Natural killer cell (primary cell): ENCODE results near the gene SCCPDH. TPM values are rescaled to one million over a fixed set of nuclear protein-coding genes. Genes with fewer than 3 reads are reported as not detected.

Experiments used
- ATAC-seq, 3 donors: fragments of 150-1000 bp in 2 of 3; fragments of 200-7000 bp in 1 of 3; cut with Tn5 transposase; 1 replicate in 1 of 3; 2 replicates in 2 of 3; pipeline ENCODE4 v1.10.0; 2021; ENCODE audit warnings: mild to moderate bottlenecking in 2 of 3, moderate library complexity in 2 of 3
- DNase-seq, 2 donors: peaks; one replicate each; pipeline versions ENCODE4 v3.0.0 to v3.0.0-alpha.2; 2013 to 2021; ENCODE audit warnings: mixed read lengths in 1 of 2
- H3K27ac ChIP-seq: one replicate; pipeline ENCODE4 v1.5.1; 2013; ENCODE audit warnings: mild to moderate bottlenecking, low read length
- H3K27me3 ChIP-seq: one replicate; pipeline ENCODE4 v1.6.1; 2013; ENCODE audit warnings: low read length; ENCODE audit not compliant: control insufficient read depth, insufficient read depth
- H3K36me3 ChIP-seq: one replicate; pipeline ENCODE4 v1.6.1; 2013; ENCODE audit warnings: low read length; ENCODE audit not compliant: control insufficient read depth, insufficient read depth
- H3K4me1 ChIP-seq: one replicate; pipeline ENCODE4 v1.6.1; 2013; ENCODE audit warnings: low read length; ENCODE audit not compliant: control insufficient read depth, insufficient read depth
- H3K4me3 ChIP-seq: one replicate; pipeline ENCODE4 v1.5.1; 2013; ENCODE audit warnings: low read length
- H3K9me3 ChIP-seq: one replicate; pipeline ENCODE4 v1.6.1; 2013; ENCODE audit warnings: low read length; ENCODE audit not compliant: control insufficient read depth, insufficient read depth
- H3K27ac Mint-ChIP-seq, 2 donors: one replicate each; pipeline ENCODE4 v1.8.0; 2022; ENCODE audit warnings: mild to moderate bottlenecking in 2 of 2, mixed read lengths in 2 of 2, moderate library complexity in 1 of 2
- H3K27me3 Mint-ChIP-seq, 2 donors: one replicate each; pipeline ENCODE4 v1.8.0; 2022; ENCODE audit warnings: low read depth in 2 of 2, mixed read lengths in 2 of 2
- H3K36me3 Mint-ChIP-seq: one replicate; pipeline ENCODE4 v1.8.0; 2022; ENCODE audit warnings: mixed read lengths
- H3K4me1 Mint-ChIP-seq, 2 donors: one replicate each; pipeline ENCODE4 v1.8.0; 2022; ENCODE audit warnings: mixed read lengths in 2 of 2
- H3K4me3 Mint-ChIP-seq: one replicate; pipeline ENCODE4 v1.8.0; 2022; ENCODE audit warnings: mild to moderate bottlenecking, moderate library complexity, mixed read lengths
- H3K9me3 Mint-ChIP-seq, 2 donors: one replicate each; pipeline ENCODE4 v1.8.0; 2022; ENCODE audit warnings: mixed read lengths in 2 of 2
- WGBS: methylation state at CpG from one replicate; pipeline ENCODE4 v1.1.7; 2013; ENCODE audit warnings: missing lambda C conversion rate; ENCODE audit not compliant: insufficient coverage; 5-methylcytosine and 5-hydroxymethylcytosine counted together
- intact Hi-C: fragments of 100-400 bp; cut with micrococcal nuclease; formaldehyde crosslinking; loops from one replicate; pipeline ENCODE4 v1.14.2; 2022
- total RNA-seq, 4 donors: library from RNA; stranded (reverse); fragments of 120-200 nt in 1 of 4; gene quantifications; one replicate each; pipeline versions ENCODE4 v1.2.3 to v1.2.4, GENCODE V29; 2013 to 2022
- TF ChIP-seq, protein P1 (sequence below): fragments of 200-600 bp; IDR thresholded peaks from one replicate; pipeline ENCODE4 v1.8.0; 2022; ENCODE audit warnings: antibody characterized with exemption

The SCCPDH gene
- total RNA-seq, 3 donors from 2014 or later (not counting 1 experiment from before 2014, with no cell fraction given), result 5.3 to 24.8 (median 9.2) TPM

DNA sequence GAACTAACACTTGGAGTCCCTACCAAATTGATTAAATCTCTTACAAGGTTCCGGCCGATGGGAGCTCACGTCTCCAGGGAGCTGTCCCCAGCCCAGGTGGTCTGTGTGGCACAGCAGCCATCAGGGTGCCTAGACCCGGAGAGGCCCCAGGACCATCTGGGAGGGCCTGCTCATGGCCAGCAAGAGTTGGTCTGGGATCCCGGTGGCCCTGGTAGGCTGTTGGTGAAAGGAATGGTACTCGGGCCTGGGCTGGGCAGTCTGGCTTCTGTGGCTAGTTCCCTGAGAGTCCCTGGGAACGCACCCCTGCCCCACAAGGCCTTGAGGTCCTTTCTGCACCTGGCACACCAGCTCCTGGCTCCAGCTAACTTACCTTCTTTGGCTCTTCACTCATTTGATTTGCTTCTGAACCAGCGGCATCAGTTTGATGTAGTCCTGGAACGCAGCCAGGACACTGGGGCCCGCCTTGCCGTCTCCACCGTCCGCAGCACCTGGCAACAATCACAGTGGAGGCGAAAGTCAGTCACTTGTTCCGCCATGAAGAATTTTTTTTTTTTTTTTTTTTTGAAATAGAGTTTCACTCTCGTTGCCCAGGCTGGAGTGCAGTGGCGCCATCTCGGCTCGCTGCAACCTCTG, 62.5 kb downstream of the SCCPDH start:
- no peaks in the 10 kb centered on the region for H3K27me3 ChIP-seq
- Mint-ChIP-seq H3K36me3 (no peaks in the 10 kb centered on the region), H3K4me3 (no peak overlapping the region), H3K9me3 (no peaks in the 10 kb centered on the region), H3K27ac (no peak overlapping the region), H3K4me1 (peaks cover 18 to 24% of the 10 kb centered on the region in 2 donors), H3K27me3 (peaks cover 0 to 7% of the 10 kb centered on the region in 2 donors)
- no peak overlapping the region for H3K4me3 ChIP-seq
- TF ChIP-seq, protein P1, sequence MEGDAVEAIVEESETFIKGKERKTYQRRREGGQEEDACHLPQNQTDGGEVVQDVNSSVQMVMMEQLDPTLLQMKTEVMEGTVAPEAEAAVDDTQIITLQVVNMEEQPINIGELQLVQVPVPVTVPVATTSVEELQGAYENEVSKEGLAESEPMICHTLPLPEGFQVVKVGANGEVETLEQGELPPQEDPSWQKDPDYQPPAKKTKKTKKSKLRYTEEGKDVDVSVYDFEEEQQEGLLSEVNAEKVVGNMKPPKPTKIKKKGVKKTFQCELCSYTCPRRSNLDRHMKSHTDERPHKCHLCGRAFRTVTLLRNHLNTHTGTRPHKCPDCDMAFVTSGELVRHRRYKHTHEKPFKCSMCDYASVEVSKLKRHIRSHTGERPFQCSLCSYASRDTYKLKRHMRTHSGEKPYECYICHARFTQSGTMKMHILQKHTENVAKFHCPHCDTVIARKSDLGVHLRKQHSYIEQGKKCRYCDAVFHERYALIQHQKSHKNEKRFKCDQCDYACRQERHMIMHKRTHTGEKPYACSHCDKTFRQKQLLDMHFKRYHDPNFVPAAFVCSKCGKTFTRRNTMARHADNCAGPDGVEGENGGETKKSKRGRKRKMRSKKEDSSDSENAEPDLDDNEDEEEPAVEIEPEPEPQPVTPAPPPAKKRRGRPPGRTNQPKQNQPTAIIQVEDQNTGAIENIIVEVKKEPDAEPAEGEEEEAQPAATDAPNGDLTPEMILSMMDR, result no peak
- DNase-seq, result no peak
- H3K27ac ChIP-seq, result no peak overlapping the region
- peaks cover 23% of the 10 kb centered on the region for H3K4me1 ChIP-seq
- no peak for ATAC-seq
- intact Hi-C loops, result no loop called here
- 94% methylated on average over 19 of the region's 19 CpGs for WGBS
- no peaks in the 10 kb centered on the region for H3K36me3 ChIP-seq
- H3K9me3 ChIP-seq, result no peaks in the 10 kb centered on the region

GRCh38 chr1:246787781-246788513, 63.7 kb downstream of the SCCPDH start:
- H3K4me1 Mint-ChIP-seq, result peaks cover 10 to 15% of the 10 kb centered on the region in 2 donors
- Histone ChIP-seq H3K4me3 (no peak overlapping the region), H3K27me3 (no peaks in the 10 kb centered on the region), H3K27ac (no peak overlapping the region), H3K36me3 (no peaks in the 10 kb centered on the region), H3K4me1 (peaks cover 14% of the 10 kb centered on the region), H3K9me3 (no peaks in the 10 kb centered on the region)
- no peak overlapping the region for H3K27ac Mint-ChIP-seq
- peaks cover 0 to 7% of the 10 kb centered on the region in 2 donors for H3K27me3 Mint-ChIP-seq
- H3K36me3 Mint-ChIP-seq, result no peaks in the 10 kb centered on the region
- intact Hi-C loops, result no loop called here
- H3K4me3 Mint-ChIP-seq, result no peak overlapping the region
- no peak for DNase-seq
- TF ChIP-seq, protein P1, result no peak
- no peak for ATAC-seq
- H3K9me3 Mint-ChIP-seq, result no peaks in the 10 kb centered on the region
- 95% methylated on average over 11 of the region's 12 CpGs for WGBS

DNA sequence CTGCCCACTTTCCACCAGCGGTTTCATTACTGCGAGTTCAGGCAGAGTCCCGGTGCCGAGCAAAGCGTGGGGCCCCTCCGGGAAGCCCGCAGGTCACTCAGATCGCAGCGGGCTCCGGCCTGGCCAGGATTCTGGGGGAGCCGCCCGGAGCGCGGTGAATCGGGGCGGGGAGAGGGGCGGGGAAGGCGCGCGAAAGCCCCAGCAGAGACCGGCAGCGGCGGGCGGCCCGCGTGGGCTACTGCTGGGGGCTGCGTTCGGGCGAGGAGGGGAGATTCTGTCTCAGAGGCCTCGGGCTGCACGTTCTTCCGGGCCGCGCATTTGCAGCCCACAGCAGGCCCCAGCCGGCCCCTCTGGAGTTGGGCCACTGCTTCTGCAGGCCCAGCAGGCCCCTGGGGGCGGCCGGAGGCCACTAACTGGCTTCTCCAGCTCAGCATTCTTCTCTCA, 64.7 kb downstream of the SCCPDH start:
- 13% methylated on average over 37 of the region's 37 CpGs for WGBS
- H3K36me3 Mint-ChIP-seq, result no peaks in the 10 kb centered on the region
- no peak overlapping the region for H3K27ac Mint-ChIP-seq
- no peak overlapping the region for H3K4me3 Mint-ChIP-seq
- ATAC-seq, result peak in 1 of 3 donors; percentile 50
- Histone ChIP-seq H3K27me3 (no peaks in the 10 kb centered on the region), H3K36me3 (no peaks in the 10 kb centered on the region), H3K9me3 (no peaks in the 10 kb centered on the region), H3K4me1 (peaks cover 14% of the 10 kb centered on the region), H3K4me3 (no peak overlapping the region), H3K27ac (no peak overlapping the region)
- TF ChIP-seq, protein P1, result no peak
- intact Hi-C loops, result no loop called here
- no peaks in the 10 kb centered on the region for H3K9me3 Mint-ChIP-seq
- H3K4me1 Mint-ChIP-seq, result peaks cover 8 to 14% of the 10 kb centered on the region in 2 donors
- peaks cover 0 to 7% of the 10 kb centered on the region in 2 donors for H3K27me3 Mint-ChIP-seq
- no peak for DNase-seq
